Esophagus squamous epithelium (tissue), 5 donors: ENCODE measurements around the gene RC3H1. TPM values are rescaled to one million over a fixed set of nuclear protein-coding genes. Genes with fewer than 3 reads are reported as not detected.

Experiments used
- DNase-seq: peaks from one replicate; lab custom pipeline; 2025; lab: John Stamatoyannopoulos, UW
- H3K27ac ChIP-seq, 4 donors: fragments of 200-600 bp; sonication (generic); one replicate each; pipeline ENCODE4 v1.5.1; 2016 to 2019; ENCODE audit warnings: mild to moderate bottlenecking in 1 of 4
- H3K27me3 ChIP-seq, 4 donors: fragments of 200-600 bp; sonication (generic); 1 replicate in 3 of 4; 2 replicates in 1 of 4; pipeline versions ENCODE4 v1.5.1 to v1.6.0; 2017 to 2021; ENCODE audit warnings: antibody characterized with exemption in 1 of 4
- H3K36me3 ChIP-seq, 3 donors: fragments of 200-600 bp; sonication (generic); one replicate each; pipeline ENCODE4 v1.5.1; 2016 to 2019
- H3K4me1 ChIP-seq, 3 donors: fragments of 200-600 bp; sonication (generic); one replicate each; pipeline ENCODE4 v1.5.1; 2017 to 2019
- H3K4me3 ChIP-seq, 4 donors: fragments of 200-600 bp; sonication (generic); 1 replicate in 3 of 4; 2 replicates in 1 of 4; pipeline ENCODE4 v1.5.1; 2016 to 2019; ENCODE audit warnings: mild to moderate bottlenecking in 2 of 4, moderate library complexity in 1 of 4
- H3K9me3 ChIP-seq, 3 donors: fragments of 200-600 bp; sonication (generic); one replicate each; pipeline ENCODE4 v1.5.1; 2016 to 2019
- CTCF ChIP-seq, 6 experiments: fragments of 450-650 bp in 4 of 6; fragments of 200-600 bp in 2 of 6; sonication (generic) in 2 of 6; IDR thresholded peaks; one replicate each; pipeline ENCODE4 v1.5.1; 2016 to 2019; ENCODE audit warnings: antibody characterized with exemption in 6 of 6, mild to moderate bottlenecking in 4 of 6, moderate library complexity in 4 of 6
- POLR2A ChIP-seq, 4 donors: fragments of 450-650 bp; IDR thresholded peaks; one replicate each; pipeline ENCODE4 v1.6.1; 2017; ENCODE audit warnings: antibody characterized with exemption in 4 of 4, mild to moderate bottlenecking in 4 of 4, moderate library complexity in 3 of 4
- WGBS, 2 donors: methylation state at CpG; one replicate each; pipeline ENCODE4 v1.1.5; 2018; 5-methylcytosine and 5-hydroxymethylcytosine counted together
- intact Hi-C: fragments of 100-400 bp; cut with DNase I; formaldehyde crosslinking; loops from one replicate; pipeline ENCODE4 v1.15.0; 2022
- total RNA-seq, 4 donors: library from RNA; depleted of rRNA; stranded (reverse); fragments of >200 nt; gene quantifications; one replicate each; pipeline ENCODE4 v1.1.0, GENCODE V29; 2016
- donor health status: DM: yes; HTN: yes; CAD: no.

Gene RC3H1
- total RNA-seq, 4 donors from 2014 or later: 19.6 to 31.9 (median 28.0) TPM

DNA sequence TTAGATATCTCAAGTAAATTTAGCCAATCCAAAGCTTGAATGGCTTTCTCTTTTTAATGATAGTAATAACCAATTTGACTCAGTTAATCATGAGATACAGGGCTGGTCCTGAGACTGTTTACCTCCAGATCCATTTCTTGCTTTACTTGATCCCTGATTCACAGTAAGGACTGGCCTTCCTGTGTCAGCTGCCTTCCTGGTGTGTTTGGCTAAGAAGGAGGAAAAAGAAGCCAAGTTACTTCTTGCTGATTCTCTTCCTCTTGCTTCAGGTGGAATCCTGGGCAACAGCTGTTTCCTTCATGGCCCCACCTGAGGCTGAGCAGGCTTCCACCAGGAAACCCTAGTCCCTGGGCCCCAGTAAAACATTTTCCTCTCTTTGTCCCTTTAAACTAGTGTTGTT is 14.6 kb upstream of the RC3H1 start:
- intact Hi-C loops: no loop called here
- Histone ChIP-seq H3K9me3 (no peaks in the 10 kb centered on the region), H3K4me1 (peaks cover 0 to 4% (median 0%) of the 10 kb centered on the region in 3 donors), H3K36me3 (no peaks in the 10 kb centered on the region), H3K27ac (peak overlapping the region in 1 of 4 donors; percentile 21), H3K27me3 (no peaks in the 10 kb centered on the region), H3K4me3 (no peak overlapping the region)
- no peak for DNase-seq
- TF ChIP-seq POLR2A (IDR thresholded peaks at IDR 0.05): no peak
- no peak for TF ChIP-seq CTCF (IDR thresholded peaks at IDR 0.05)

GRCh38 chr1:174036204-174036603 is 14.0 kb upstream of the RC3H1 start:
- DNase-seq: no peak
- H3K4me1 ChIP-seq: peaks cover 0 to 4% (median 0%) of the 10 kb centered on the region in 3 donors
- TF ChIP-seq POLR2A (IDR thresholded peaks at IDR 0.05): no peak
- TF ChIP-seq CTCF (IDR thresholded peaks at IDR 0.05): no peak
- H3K27me3 ChIP-seq: no peaks in the 10 kb centered on the region
- intact Hi-C loops: no loop called here
- H3K9me3 ChIP-seq: no peaks in the 10 kb centered on the region
- no peaks in the 10 kb centered on the region for H3K36me3 ChIP-seq
- 91 to 100% methylated on average over 2 of the region's 2 CpGs for WGBS, 2 donors
- no peak overlapping the region for H3K27ac ChIP-seq
- H3K4me3 ChIP-seq: no peak overlapping the region

DNA sequence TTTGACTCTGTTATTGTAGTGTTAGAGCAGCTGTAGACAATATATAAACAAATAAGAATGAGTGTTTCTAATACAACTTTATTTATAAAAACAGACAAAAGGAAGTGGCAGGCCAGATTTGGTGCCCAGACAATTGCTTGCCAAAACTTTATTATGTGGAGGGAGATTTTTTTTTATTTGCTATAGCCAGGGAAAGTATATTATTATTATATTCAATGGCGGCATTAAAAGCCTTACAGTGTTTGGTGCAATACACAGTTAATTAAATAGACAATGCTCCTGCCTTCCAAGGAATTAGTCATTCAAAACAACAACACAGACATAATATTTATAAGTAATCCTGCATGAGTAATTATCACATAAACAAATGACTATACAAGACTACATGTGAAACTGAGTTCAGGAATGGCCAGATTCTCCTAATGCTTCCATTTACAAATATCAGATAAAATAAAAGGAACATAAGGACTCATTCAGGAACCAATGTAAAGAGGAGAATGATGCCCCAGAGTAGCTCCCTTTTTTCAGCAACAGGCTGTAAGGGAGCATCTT is 10.6 kb upstream of the RC3H1 start:
- H3K4me1 ChIP-seq: peaks cover 0 to 8% (median 0%) of the 10 kb centered on the region in 3 donors
- DNase-seq: no peak

DNA sequence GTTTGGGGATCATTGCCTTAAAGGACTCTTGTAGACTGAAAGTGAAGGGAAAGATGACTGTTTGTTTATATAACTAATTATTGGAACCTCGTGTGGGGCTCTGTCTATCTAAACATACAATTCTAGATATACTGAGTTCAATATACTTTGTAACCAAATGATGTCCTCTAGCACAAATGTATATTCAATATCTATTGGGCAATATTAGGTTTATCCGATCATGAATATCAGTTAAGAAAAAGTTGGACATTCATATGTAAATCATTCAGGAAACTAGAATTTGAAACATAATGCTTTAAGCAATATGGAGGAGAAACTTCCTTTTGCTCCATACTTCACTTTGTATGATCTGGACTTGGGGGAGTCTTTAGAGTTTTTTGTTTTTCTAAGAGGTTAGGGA is 8.9 kb upstream of the RC3H1 start:
- intact Hi-C loops: no loop called here
- no peak for DNase-seq
- H3K4me3 ChIP-seq: no peak overlapping the region
- H3K4me1 ChIP-seq: peaks cover 0 to 4% (median 0%) of the 10 kb centered on the region in 3 donors
- H3K9me3 ChIP-seq: no peaks in the 10 kb centered on the region
- H3K27ac ChIP-seq: no peak overlapping the region
- WGBS, 2 donors: 54 to 62% methylated on average over 2 of the region's 2 CpGs
- no peaks in the 10 kb centered on the region for H3K36me3 ChIP-seq
- no peaks in the 10 kb centered on the region for H3K27me3 ChIP-seq
- no peak for TF ChIP-seq POLR2A (IDR thresholded peaks at IDR 0.05)
- no peak for TF ChIP-seq CTCF (IDR thresholded peaks at IDR 0.05)

More for the DNA sequence above, 10.6 kb upstream of the RC3H1 start:
- Histone ChIP-seq H3K9me3 (no peaks in the 10 kb centered on the region), H3K27me3 (no peaks in the 10 kb centered on the region), H3K36me3 (no peaks in the 10 kb centered on the region), H3K4me3 (no peak overlapping the region), H3K27ac (no peak overlapping the region)
- TF ChIP-seq POLR2A (IDR thresholded peaks at IDR 0.05) (no peak), CTCF (IDR thresholded peaks at IDR 0.05) (no peak)
- intact Hi-C loops: no loop called here
- 57 to 71% methylated on average over 1 of the region's 1 CpG for WGBS, 2 donors

- H3K4me1 ChIP-seq: peaks cover under 1 to 9% (median 3%) of the 10 kb centered on the region in 3 donors
- H3K9me3 ChIP-seq: no peaks in the 10 kb centered on the region
- no peaks in the 10 kb centered on the region for H3K27me3 ChIP-seq
- no peak for DNase-seq
- TF ChIP-seq CTCF (IDR thresholded peaks at IDR 0.05) (no peak), POLR2A (IDR thresholded peaks at IDR 0.05) (no peak)
- intact Hi-C loops: no loop called here
- no peak overlapping the region for H3K4me3 ChIP-seq
- peak overlapping the region in 3 of 4 donors; percentile 13 to 26 (median 16) for H3K27ac ChIP-seq
- no peaks in the 10 kb centered on the region for H3K36me3 ChIP-seq
Measured at GRCh38 chr1:174028495-174028894, 6.3 kb upstream of the RC3H1 start.
